Endothelial cell of umbilical vein (primary cell): ENCODE measurements around the gene GIGYF2. TPM values are rescaled to one million over a fixed set of nuclear protein-coding genes. Genes with fewer than 3 reads are reported as not detected.

Source experiments
- BruUV-seq: library from RNA; stranded (reverse); fragments of 400-500 nt; replicated peaks from 2 replicates; lab custom pipeline; 2021; lab: Mats Ljungman, UMichigan
- CTCF ChIA-PET: fragments of 300-600, 350-600 bp; sonication (Branson Sonifier 250); formaldehyde crosslinking; loops from one replicate; lab custom pipeline; 2021; ENCODE audit warnings: antibody characterized with exemption, inconsistent platforms; lab: Charles Lee
- POLR2A ChIA-PET: fragments of 300-600, 350-600 bp; sonication (Branson Sonifier 250); formaldehyde crosslinking; loops from one replicate; lab custom pipeline; 2021; ENCODE audit warnings: antibody characterized with exemption, inconsistent platforms; lab: Charles Lee
- DNase-seq: peaks from one replicate; pipeline ENCODE4 v3.0.0-alpha.2; 2011; ENCODE audit warnings: low read depth, low spot score
- FAIRE-seq: peaks from 2 replicates; lab custom pipeline; 2011; peaks lifted over from hg19 to GRCh38; lab: Jason Lieb, UNC
- H2AFZ ChIP-seq: 2 replicates; pipeline ENCODE4 v1.6.0; 2012; ENCODE audit warnings: low read depth, low read length, control low read depth, inconsistent platforms
- H3K27ac ChIP-seq: 2 replicates; pipeline ENCODE4 v1.5.1; 2011; ENCODE audit warnings: low read depth, mild to moderate bottlenecking, control low read depth, low read length, moderate library complexity; ENCODE audit not compliant: insufficient read depth
- H3K27me3 ChIP-seq, 2 experiments: 2 replicates each; pipeline versions ENCODE4 v1.6.0 to v1.6.1; 2011; ENCODE audit warnings: low read length in 2 of 2, mixed read lengths in 1 of 2; ENCODE audit not compliant: control insufficient read depth in 2 of 2, insufficient read depth in 2 of 2
- H3K36me3 ChIP-seq, 2 experiments: 2 replicates in 1 of 2; 3 replicates in 1 of 2; pipeline ENCODE4 v1.5.1; 2011; ENCODE audit warnings: low read length in 2 of 2, mild to moderate bottlenecking in 1 of 2, moderate library complexity in 1 of 2; ENCODE audit not compliant: control insufficient read depth in 2 of 2, insufficient read depth in 2 of 2; ENCODE audit errors: extremely low read depth in 1 of 2
- H3K4me1 ChIP-seq: 3 replicates; pipeline ENCODE4 v1.5.1; 2011; ENCODE audit warnings: mild to moderate bottlenecking, low read length; ENCODE audit not compliant: control insufficient read depth, insufficient read depth; ENCODE audit errors: extremely low read depth
- H3K4me2 ChIP-seq: 2 replicates; pipeline ENCODE4 v1.6.1; 2011; ENCODE audit warnings: low read length, control low read depth, mixed read lengths; ENCODE audit not compliant: insufficient read depth
- H3K4me3 ChIP-seq, 3 experiments: fragments of 200-600 bp in 1 of 3; sonication (generic), shearing (Covaris generic) in 1 of 3; replicated peaks in 1 of 3; 2 replicates each; pipeline ENCODE4 v1.5.1; 2011 to 2016; ENCODE audit warnings: control low read depth in 3 of 3, low read length in 3 of 3, mild to moderate bottlenecking in 2 of 3, inconsistent platforms in 1 of 3, low read depth in 1 of 3, moderate library complexity in 1 of 3; ENCODE audit not compliant: insufficient read depth in 1 of 3
- H3K79me2 ChIP-seq: 2 replicates; pipeline ENCODE4 v1.6.0; 2012; ENCODE audit warnings: low read length, inconsistent platforms; ENCODE audit not compliant: control insufficient read depth, insufficient read depth
- H3K9ac ChIP-seq: replicated peaks from 2 replicates; pipeline ENCODE3; 2011; ENCODE audit warnings: low read length, control low read depth; ENCODE audit not compliant: insufficient read depth; ENCODE audit errors: extremely low read depth
- H3K9me1 ChIP-seq: replicated peaks from 3 replicates; pipeline ENCODE4 v1.6.0; 2011; ENCODE audit warnings: mild to moderate bottlenecking, low read length; ENCODE audit not compliant: control insufficient read depth, insufficient read depth; ENCODE audit errors: extremely low read depth
- H3K9me3 ChIP-seq: replicated peaks from 2 replicates; pipeline ENCODE4 v1.5.1; 2012; ENCODE audit warnings: low read length, inconsistent platforms; ENCODE audit not compliant: control insufficient read depth, insufficient read depth
- H4K20me1 ChIP-seq: replicated peaks from 2 replicates; pipeline ENCODE3; 2011; ENCODE audit warnings: mild to moderate bottlenecking, low read length; ENCODE audit not compliant: control insufficient read depth, insufficient read depth; ENCODE audit errors: extremely low read depth
- EZH2 ChIP-seq: IDR thresholded peaks from 2 replicates; pipeline ENCODE4 v1.6.1; 2012; ENCODE audit warnings: borderline replicate concordance, low read depth, mild to moderate bottlenecking, moderate library complexity, low read length, inconsistent platforms; ENCODE audit not compliant: severe bottlenecking
- FOS ChIP-seq: IDR thresholded peaks from 2 replicates; pipeline ENCODE4 v1.6.1; 2011; ENCODE audit warnings: mild to moderate bottlenecking, low read length, moderate library complexity, borderline replicate concordance; ENCODE audit not compliant: insufficient read depth
- GATA2 ChIP-seq: IDR thresholded peaks from 2 replicates; pipeline ENCODE4 v1.7.0; 2011; ENCODE audit warnings: low read depth, mild to moderate bottlenecking, moderate library complexity, mixed read lengths, low read length; ENCODE audit not compliant: insufficient read length, insufficient read depth
- JUN ChIP-seq: IDR thresholded peaks from 2 replicates; pipeline ENCODE4 v1.6.1; 2011; ENCODE audit warnings: borderline replicate concordance, low read depth; ENCODE audit not compliant: insufficient read length, insufficient read depth
- MYC ChIP-seq: IDR thresholded peaks from one replicate; pipeline ENCODE4 v1.6.1; 2011; ENCODE audit warnings: mild to moderate bottlenecking, low read depth, low read length
- POLR2A ChIP-seq: IDR thresholded peaks from 2 replicates; pipeline ENCODE4 v1.6.1; 2012; ENCODE audit warnings: low read depth, mild to moderate bottlenecking, control low read depth, low read length
- POLR2AphosphoS5 ChIP-seq: IDR thresholded peaks from 2 replicates; pipeline ENCODE4 v1.6.1; 2012; ENCODE audit warnings: low read depth, mild to moderate bottlenecking, control low read depth, low read length, moderate library complexity; ENCODE audit not compliant: insufficient read depth
- dilution Hi-C: fragments of 300-500 bp; cut with MboI; formaldehyde crosslinking; loops from one replicate; pipeline ENCODE4 v1.15.0; 2019; ENCODE audit warnings: low sequenced_read_pairs; ENCODE audit not compliant: extremely low pct_ligation_motif_present
- intact Hi-C: fragments of 100-400 bp; cut with micrococcal nuclease; formaldehyde crosslinking; loops from one replicate; pipeline ENCODE4 v1.10.0; 2022
- polyA plus RNA-seq, 4 experiments: library from polyadenylated mRNA; depleted of rRNA in 3 of 4; stranded (reverse) in 3 of 4; unstranded in 1 of 4; fragments of >200 nt; gene quantifications; 2 replicates each; pipeline versions ENCODE4 v1.2.1 to v1.2.3, GENCODE V29; 2011 to 2012; ENCODE audit warnings: missing spikeins in 1 of 4
- total RNA-seq: library from RNA; stranded (reverse); gene quantifications from 2 replicates; pipeline ENCODE4 v1.2.3, GENCODE V29; 2021
- TF ChIP-seq, protein P1 (sequence below): IDR thresholded peaks from 2 replicates; pipeline ENCODE4 v1.6.1; 2011; ENCODE audit not compliant: insufficient read depth, insufficient read length
- TF ChIP-seq, protein P2 (sequence below), 2 donors: IDR thresholded peaks; 1 replicate in 1 of 2; 2 replicates in 1 of 2; pipeline ENCODE4 v1.5.1; 2011; ENCODE audit warnings: low read length in 2 of 2, mild to moderate bottlenecking in 2 of 2, moderate library complexity in 2 of 2, control low read depth in 1 of 2, inconsistent platforms in 1 of 2, low read depth in 1 of 2; ENCODE audit not compliant: insufficient read depth in 1 of 2; ENCODE audit errors: extremely low read depth in 1 of 2

Gene GIGYF2
- total and polyA plus RNA-seq, 2 donors (not counting 3 experiments of a cell fraction or from before 2014, with no cell fraction given) = 22.9 to 56.4 TPM

DNA sequence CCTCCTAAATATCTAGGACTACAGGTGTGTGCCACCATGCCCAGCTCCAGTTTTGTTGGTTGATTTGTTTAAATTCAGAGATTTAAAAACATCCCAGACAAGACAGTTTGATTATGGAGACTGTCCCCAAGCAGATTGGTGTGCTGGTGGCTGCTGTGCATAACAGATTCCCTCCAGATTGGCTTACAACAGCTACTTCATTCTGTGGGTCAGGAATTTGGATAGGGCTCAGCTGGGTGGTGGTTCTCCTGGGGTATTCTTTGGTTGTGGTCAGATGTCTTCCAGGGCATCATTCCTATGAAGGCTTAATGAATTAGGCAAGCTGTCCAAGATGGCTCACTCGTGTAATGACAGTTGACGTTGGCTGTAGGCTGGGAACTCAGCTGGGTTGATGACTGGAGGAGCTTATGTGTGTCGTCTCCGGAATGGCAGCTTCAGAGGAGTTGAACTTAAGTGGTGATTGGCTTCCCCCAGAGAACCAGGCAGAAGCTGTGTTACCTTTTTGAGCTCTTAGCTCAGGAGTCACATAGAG is 162.3 kb downstream of the GIGYF2 start:
- intact Hi-C loops (loop anchor here (10.0 kb wide), 1 partner anchor 585 kb away; no protein-coding TSS in a partner anchor), dilution Hi-C loops (no loop called here)
- POLR2A ChIA-PET = no interaction called here
- Histone ChIP-seq H3K9me1 (no peaks in the 10 kb centered on the region), H3K79me2 (no peaks in the 10 kb centered on the region), H3K9me3 (no peaks in the 10 kb centered on the region), H3K4me2 (no peak overlapping the region), H2AFZ (no peak overlapping the region), H3K4me3 (no peak overlapping the region), H3K27ac (no peak overlapping the region), H3K36me3 (peaks cover 3 to 20% of the 10 kb centered on the region in 2 experiments), H3K4me1 (no peaks in the 10 kb centered on the region), H4K20me1 (no peaks in the 10 kb centered on the region), H3K9ac (no peak overlapping the region), H3K27me3 (no peaks in the 10 kb centered on the region)
- CTCF ChIA-PET = interaction anchor here (0.9 to 2.2 kb wide), 2 partner anchors 14 to 169 kb away, joined by 3 to 11 read pairs; no protein-coding TSS in a partner anchor
- DNase-seq = no peak
- no peak for FAIRE-seq
- TF ChIP-seq JUN = no peak
- TF ChIP-seq GATA2 = no peak
- no peak for TF ChIP-seq EZH2
- TF ChIP-seq POLR2A = no peak
- TF ChIP-seq POLR2AphosphoS5 = no peak
- TF ChIP-seq FOS = no peak
- TF ChIP-seq, protein P1, sequence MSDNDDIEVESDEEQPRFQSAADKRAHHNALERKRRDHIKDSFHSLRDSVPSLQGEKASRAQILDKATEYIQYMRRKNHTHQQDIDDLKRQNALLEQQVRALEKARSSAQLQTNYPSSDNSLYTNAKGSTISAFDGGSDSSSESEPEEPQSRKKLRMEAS = no peak
- TF ChIP-seq, protein P2, sequence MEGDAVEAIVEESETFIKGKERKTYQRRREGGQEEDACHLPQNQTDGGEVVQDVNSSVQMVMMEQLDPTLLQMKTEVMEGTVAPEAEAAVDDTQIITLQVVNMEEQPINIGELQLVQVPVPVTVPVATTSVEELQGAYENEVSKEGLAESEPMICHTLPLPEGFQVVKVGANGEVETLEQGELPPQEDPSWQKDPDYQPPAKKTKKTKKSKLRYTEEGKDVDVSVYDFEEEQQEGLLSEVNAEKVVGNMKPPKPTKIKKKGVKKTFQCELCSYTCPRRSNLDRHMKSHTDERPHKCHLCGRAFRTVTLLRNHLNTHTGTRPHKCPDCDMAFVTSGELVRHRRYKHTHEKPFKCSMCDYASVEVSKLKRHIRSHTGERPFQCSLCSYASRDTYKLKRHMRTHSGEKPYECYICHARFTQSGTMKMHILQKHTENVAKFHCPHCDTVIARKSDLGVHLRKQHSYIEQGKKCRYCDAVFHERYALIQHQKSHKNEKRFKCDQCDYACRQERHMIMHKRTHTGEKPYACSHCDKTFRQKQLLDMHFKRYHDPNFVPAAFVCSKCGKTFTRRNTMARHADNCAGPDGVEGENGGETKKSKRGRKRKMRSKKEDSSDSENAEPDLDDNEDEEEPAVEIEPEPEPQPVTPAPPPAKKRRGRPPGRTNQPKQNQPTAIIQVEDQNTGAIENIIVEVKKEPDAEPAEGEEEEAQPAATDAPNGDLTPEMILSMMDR (IDR thresholded peaks at IDR 0.05; ENCODE audit: extremely low read depth in 1 of 2, insufficient read depth in 1 of 2, low read depth in 1 of 2, low read length in 2 of 2) = no peak
- no peak for TF ChIP-seq MYC
- BruUV-seq = no TSS peak
